IPS-20b (cell line): ENCODE results near the gene PPM1N.

Source experiments
- H3K27ac ChIP-seq: one replicate; pipeline ENCODE4 v1.5.1; 2013; ENCODE audit warnings: low read length
- H3K27me3 ChIP-seq: 2 replicates; pipeline ENCODE4 v1.6.1; 2013; ENCODE audit warnings: mild to moderate bottlenecking, low read length, inconsistent platforms; ENCODE audit not compliant: insufficient read depth
- H3K36me3 ChIP-seq: 2 replicates; pipeline ENCODE4 v1.6.1; 2013; ENCODE audit warnings: low read depth, mild to moderate bottlenecking, inconsistent platforms, low read length, moderate library complexity; ENCODE audit not compliant: insufficient read depth
- H3K4me1 ChIP-seq: 2 replicates; pipeline ENCODE4 v1.6.1; 2013; ENCODE audit warnings: mild to moderate bottlenecking, control low read depth, inconsistent platforms, low read length, moderate library complexity; ENCODE audit not compliant: insufficient read depth
- H3K4me3 ChIP-seq: 2 replicates; pipeline ENCODE4 v1.5.1; 2013; ENCODE audit warnings: mild to moderate bottlenecking, low read length, inconsistent platforms
- H3K9ac ChIP-seq: 2 replicates; pipeline ENCODE4 v1.6.1; 2013; ENCODE audit warnings: low read depth, mild to moderate bottlenecking, inconsistent platforms, low read length, moderate library complexity
- H3K9me3 ChIP-seq: 2 replicates; pipeline ENCODE4 v1.6.1; 2013; ENCODE audit warnings: mild to moderate bottlenecking, low read depth, low read length, inconsistent platforms; ENCODE audit not compliant: insufficient read depth

Gene PPM1N

DNA sequence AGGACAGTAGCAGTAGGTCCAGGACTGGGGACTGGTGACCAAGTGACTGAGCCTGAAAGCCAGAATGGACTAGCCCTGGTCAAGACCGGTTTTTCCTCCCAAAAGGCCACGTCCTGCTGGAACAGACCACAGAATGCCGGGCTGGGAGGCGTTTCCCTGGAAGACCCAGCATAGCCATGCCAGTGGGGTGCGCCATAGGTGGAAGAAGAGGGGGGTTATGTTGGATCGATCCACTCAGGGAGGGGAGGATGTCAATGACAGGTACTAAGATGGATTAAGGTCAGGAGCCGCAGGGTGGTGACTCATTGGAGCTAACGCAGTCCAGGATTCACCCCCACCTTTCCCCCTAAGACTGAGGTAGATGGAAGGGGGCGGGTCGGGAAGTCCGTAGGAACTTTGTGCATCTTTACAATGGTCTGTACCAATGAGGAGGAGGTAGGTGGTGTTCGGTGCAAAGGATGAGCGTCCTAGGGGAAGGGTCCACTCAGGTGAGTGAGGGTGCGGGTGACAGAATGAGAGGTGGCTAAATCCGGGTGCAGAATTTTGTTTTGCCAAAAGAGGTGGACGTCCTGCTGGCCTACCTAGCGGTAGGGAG, 30.0 kb downstream of the PPM1N start:
- Histone ChIP-seq H3K36me3 (peaks cover 37% of the 10 kb centered on the region), H3K27ac (no peak overlapping the region), H3K9ac (peak overlapping the region; percentile 22; the same call in 1 of the 2 replicates), H3K4me1 (peaks cover 8% of the 10 kb centered on the region), H3K27me3 (peaks cover 14% of the 10 kb centered on the region), H3K4me3 (peak overlapping the region; percentile 75), H3K9me3 (peaks cover 4% of the 10 kb centered on the region; the same call in 1 of the 2 replicates)

DNA sequence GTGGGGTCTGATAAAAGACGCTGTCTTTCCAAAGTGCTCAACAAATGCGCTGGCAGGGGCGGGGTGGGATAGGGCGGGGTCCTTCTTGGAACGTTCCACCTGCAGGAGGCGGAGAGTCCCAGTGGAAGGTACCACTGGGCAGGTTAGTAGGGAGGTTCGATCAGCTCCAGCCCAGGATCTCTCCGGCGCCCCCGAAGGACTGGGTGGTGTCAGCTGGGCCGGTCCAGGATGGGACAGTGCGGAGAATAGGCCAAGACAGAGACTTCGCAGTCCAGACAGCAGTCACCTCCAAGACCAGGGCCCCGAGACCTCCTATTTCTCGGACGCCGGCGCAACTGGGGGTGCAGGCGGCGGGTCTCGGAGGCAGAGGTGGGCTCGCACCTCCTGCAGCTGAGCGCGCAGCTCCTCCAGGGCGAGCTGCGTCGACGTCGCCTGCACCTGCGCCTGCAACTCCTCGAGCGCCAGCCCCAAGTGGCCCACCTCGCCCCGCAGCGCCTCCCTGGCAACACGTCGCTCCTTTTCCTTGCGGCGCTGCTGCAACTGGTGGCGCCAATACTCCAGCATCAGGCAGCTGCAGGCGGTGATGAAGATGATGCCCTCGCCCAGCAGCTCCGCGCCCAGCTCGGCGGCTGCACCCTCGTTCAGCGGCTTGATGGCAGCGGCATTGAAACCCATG, 30.6 kb downstream of the PPM1N start:
- H3K27me3 ChIP-seq, result peaks cover 14% of the 10 kb centered on the region
- peaks cover 4% of the 10 kb centered on the region; the same call in 1 of the 2 replicates for H3K9me3 ChIP-seq
- peaks cover 8% of the 10 kb centered on the region for H3K4me1 ChIP-seq
- peak overlapping the region; percentile 3; the same call in 1 of the 2 replicates for H3K9ac ChIP-seq
- H3K4me3 ChIP-seq, result peak overlapping the region; percentile 75
- peaks cover 32% of the 10 kb centered on the region for H3K36me3 ChIP-seq
- no peak overlapping the region for H3K27ac ChIP-seq

DNA sequence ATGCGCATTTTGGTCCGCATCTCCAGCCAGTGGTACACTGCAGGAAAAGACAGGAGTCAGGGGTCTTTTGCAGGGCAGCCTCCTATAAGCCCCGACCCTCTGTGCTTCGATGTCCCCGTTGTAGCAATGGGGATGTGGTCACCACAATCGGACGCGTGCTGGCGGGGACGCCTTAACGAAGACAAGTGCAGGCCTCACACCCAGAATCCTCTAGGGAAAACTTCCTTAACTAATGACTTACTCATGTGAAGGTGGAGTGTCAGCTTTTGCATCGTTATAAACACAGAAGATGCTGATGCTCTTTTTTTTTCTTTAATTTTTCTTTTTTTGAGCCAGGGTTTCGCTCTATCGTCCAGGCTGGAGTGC, 31.2 kb downstream of the PPM1N start:
- peaks cover 8% of the 10 kb centered on the region for H3K4me1 ChIP-seq
- peaks cover 4% of the 10 kb centered on the region; the same call in 1 of the 2 replicates for H3K9me3 ChIP-seq
- peaks cover 26% of the 10 kb centered on the region for H3K36me3 ChIP-seq
- H3K4me3 ChIP-seq, result peak overlapping the region; percentile 75; the same call in 1 of the 2 replicates
- H3K9ac ChIP-seq, result peak overlapping the region; percentile 3; the same call in 1 of the 2 replicates
- H3K27me3 ChIP-seq, result peaks cover 14% of the 10 kb centered on the region
- H3K27ac ChIP-seq, result no peak overlapping the region

DNA sequence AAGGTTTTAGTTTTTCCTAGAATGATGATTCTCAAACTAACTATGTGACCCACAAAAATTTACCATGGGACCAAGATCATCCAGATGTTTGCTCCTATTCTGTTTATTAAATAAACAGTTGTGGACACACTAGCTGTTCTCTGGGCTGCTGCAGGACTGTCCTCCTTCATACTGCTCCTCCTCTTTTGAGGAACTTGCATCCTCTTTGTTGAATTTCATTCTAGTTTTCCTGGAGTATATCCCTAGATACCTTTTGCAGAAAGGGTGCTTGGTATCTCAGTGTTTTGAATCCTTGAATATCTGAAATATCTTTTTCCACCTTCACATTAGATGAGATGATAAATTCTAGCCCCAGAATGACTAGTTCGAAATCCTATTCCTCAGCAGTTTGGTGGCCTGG, 33.1 kb downstream of the PPM1N start:
- Histone ChIP-seq H3K36me3 (peaks cover 8% of the 10 kb centered on the region; the same call in 1 of the 2 replicates), H3K4me1 (peaks cover 8% of the 10 kb centered on the region), H3K9me3 (peaks cover 4% of the 10 kb centered on the region; the same call in 1 of the 2 replicates), H3K27me3 (peaks cover 14% of the 10 kb centered on the region), H3K9ac (no peak overlapping the region), H3K27ac (no peak overlapping the region), H3K4me3 (no peak overlapping the region)

DNA sequence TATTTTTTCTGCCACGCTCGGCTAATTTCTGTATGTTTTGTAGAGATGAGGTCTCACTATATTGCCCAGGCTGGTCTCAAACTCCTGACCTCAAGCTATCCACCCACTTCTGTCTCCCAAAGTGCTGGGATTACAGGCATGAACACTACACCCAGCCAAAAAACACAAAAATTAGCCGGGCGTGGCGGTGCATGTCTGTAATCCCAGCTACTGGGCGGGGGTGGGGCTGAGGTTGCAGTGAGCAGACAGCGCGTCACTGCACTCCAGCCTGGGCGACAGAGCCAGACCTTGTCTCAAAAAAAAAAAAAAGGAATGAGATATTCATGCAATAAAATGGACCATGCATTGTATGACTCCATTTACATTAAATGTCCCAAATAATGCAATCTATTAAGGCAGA, 41.2 kb downstream of the PPM1N start:
- Histone ChIP-seq H3K27ac (no peak overlapping the region), H3K9me3 (no peaks in the 10 kb centered on the region)

DNA sequence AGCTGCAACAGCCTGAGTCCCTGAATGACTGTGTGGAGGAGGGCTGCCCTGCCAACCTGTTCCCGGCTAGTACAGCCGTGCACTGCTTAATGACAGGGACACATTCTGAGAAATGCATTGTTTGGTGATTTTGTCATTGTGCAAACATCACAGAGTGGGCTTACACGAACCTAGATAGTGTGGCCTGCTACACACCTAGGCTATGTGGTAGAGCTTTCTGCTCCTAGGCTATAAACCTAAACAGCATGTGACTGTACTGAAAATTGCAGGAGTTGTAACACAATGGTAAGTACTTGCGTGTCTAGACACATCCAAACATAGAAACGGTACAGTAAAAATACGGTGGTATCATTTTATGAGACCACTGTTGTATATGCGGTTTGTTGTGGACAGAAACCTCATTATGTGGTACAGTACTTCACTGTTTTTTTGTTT, 44.0 kb downstream of the PPM1N start:
- Histone ChIP-seq H3K27ac (no peak overlapping the region), H3K4me1 (no peaks in the 10 kb centered on the region), H3K36me3 (no peaks in the 10 kb centered on the region), H3K4me3 (no peak overlapping the region), H3K27me3 (no peaks in the 10 kb centered on the region), H3K9ac (no peak overlapping the region), H3K9me3 (no peaks in the 10 kb centered on the region)

More for the DNA sequence above, 41.2 kb downstream of the PPM1N start:
- no peak overlapping the region for H3K9ac ChIP-seq
- H3K4me3 ChIP-seq, result no peak overlapping the region
- no peaks in the 10 kb centered on the region for H3K27me3 ChIP-seq
- no peaks in the 10 kb centered on the region for H3K36me3 ChIP-seq
- no peaks in the 10 kb centered on the region for H3K4me1 ChIP-seq

DNA sequence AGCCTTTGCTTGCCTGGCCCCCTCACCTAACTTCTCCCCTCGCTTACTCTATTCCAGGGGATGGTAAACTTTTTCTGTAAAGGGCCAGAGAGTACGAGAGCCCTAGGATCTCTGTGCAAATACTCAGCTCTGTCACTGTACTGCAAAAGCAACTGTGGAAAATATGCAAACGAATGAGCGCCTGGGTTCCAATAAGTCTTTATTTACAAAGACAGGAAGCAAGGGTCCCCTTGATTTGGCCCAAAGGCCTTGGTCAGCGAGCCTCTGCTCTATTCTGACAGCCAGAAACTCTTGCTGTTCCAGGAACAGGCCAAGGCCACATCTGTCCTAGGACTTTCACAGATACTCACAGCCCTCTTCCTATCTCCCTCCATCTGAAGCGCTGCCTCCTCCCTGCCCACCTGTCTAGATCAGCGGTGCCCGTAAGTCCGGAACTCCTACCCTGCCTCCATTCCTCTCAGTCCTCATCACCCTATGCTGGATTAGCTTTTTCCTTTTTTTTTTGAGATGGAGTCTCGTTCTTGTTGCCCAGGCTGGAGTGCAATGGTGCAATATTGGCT, 49.0 kb downstream of the PPM1N start:
- Histone ChIP-seq H3K27ac (no peak overlapping the region), H3K9me3 (no peaks in the 10 kb centered on the region), H3K4me3 (no peak overlapping the region)

DNA sequence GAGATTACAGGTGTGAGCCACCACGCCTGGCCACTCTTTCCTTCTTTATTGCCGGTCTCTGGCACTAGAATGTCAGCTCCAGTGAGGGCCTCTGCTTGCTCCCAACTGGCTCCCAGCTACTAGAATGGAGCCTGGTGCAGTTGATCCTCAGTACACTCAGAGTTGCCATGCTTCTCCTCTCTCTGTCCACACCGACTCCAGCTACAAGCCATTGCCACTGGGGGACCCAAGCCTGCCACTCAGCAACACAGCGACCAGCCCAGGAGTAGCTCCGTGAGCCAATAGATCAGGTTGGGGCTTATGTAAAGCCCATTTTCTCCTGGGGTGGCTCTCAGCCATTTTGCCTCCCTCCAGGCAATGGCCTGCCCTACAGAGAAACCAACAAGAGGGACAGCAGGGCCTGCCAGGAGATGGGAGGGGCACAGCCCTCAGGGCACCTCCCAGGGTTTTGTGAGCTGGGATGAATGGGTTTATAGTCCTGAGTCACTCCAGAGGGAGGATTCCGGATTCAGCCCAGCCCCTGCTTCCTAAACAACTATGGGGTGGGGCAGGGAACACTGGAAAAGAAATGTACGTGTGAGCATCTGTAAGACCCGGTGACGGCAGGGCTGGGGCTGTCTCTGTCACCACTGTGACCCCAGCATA, 49.8 kb downstream of the PPM1N start:
- H3K27ac ChIP-seq, result no peak overlapping the region
- no peaks in the 10 kb centered on the region for H3K27me3 ChIP-seq
- H3K4me3 ChIP-seq, result no peak overlapping the region
- no peaks in the 10 kb centered on the region for H3K9me3 ChIP-seq
- no peak overlapping the region for H3K9ac ChIP-seq
- H3K36me3 ChIP-seq, result no peaks in the 10 kb centered on the region
- H3K4me1 ChIP-seq, result peaks cover 5% of the 10 kb centered on the region

More for the DNA sequence above, 49.0 kb downstream of the PPM1N start:
- no peaks in the 10 kb centered on the region for H3K27me3 ChIP-seq
- peaks cover 5% of the 10 kb centered on the region for H3K4me1 ChIP-seq
- H3K9ac ChIP-seq, result no peak overlapping the region
- H3K36me3 ChIP-seq, result no peaks in the 10 kb centered on the region
